ACHN (cell line): ENCODE measurements around the gene NUP210.

Experiments
- DNase-seq: peaks from one replicate; pipeline ENCODE4 v3.0.0-alpha.2; 2015
- in situ Hi-C: cut with HindIII; loops from 2 replicates; pipeline ENCODE4 v1.10.0; 2017; ENCODE audit warnings: low sequenced_read_pairs, low pct_ligation_motif_present, low pct_unique_long_range_greater_than_20kb

The NUP210 gene

GRCh38 chr3:13364602-13365271 lies 55.4 kb downstream of the NUP210 start:
- DNase-seq: no peak
- in situ Hi-C loops: no loop called here

- no peak for DNase-seq
- in situ Hi-C loops: no loop called here
Measured at GRCh38 chr3:13362551-13362950, 57.6 kb downstream of the NUP210 start.

GRCh38 chr3:13359916-13360315 lies 60.2 kb downstream of the NUP210 start:
- in situ Hi-C loops: no loop called here
- no peak for DNase-seq

- in situ Hi-C loops: no loop called here
- DNase-seq: no peak
Measured at GRCh38 chr3:13358643-13359042, 61.5 kb downstream of the NUP210 start.

- in situ Hi-C loops: no loop called here
- DNase-seq: no peak
Measured at GRCh38 chr3:13358051-13358450, 62.1 kb downstream of the NUP210 start.

GRCh38 chr3:13357074-13357473 lies 63.0 kb downstream of the NUP210 start:
- in situ Hi-C loops: no loop called here
- DNase-seq: no peak

- in situ Hi-C loops: no loop called here
- DNase-seq: peak; percentile 21
Measured at GRCh38 chr3:13353936-13354542, 66.1 kb downstream of the NUP210 start.

- DNase-seq: no peak
- in situ Hi-C loops: no loop called here
Measured at GRCh38 chr3:13353506-13353905, 66.6 kb downstream of the NUP210 start.

GRCh38 chr3:13352621-13353131 lies 67.4 kb downstream of the NUP210 start:
- DNase-seq: peak; percentile 4
- in situ Hi-C loops: no loop called here

- in situ Hi-C loops: no loop called here
- DNase-seq: no peak
Measured at GRCh38 chr3:13349823-13350222, 70.3 kb downstream of the NUP210 start.

- in situ Hi-C loops: no loop called here
- DNase-seq: no peak
Measured at GRCh38 chr3:13348661-13349396, 71.3 kb downstream of the NUP210 start.

- DNase-seq: no peak
- in situ Hi-C loops: no loop called here
Measured at GRCh38 chr3:13348100-13348499, 72.0 kb downstream of the NUP210 start.

GRCh38 chr3:13347390-13347950 lies 72.7 kb downstream of the NUP210 start:
- DNase-seq: no peak
- in situ Hi-C loops: no loop called here

- no peak for DNase-seq
- in situ Hi-C loops: no loop called here
Measured at GRCh38 chr3:13346481-13347389, 73.4 kb downstream of the NUP210 start.

- in situ Hi-C loops: no loop called here
- no peak for DNase-seq
Measured at GRCh38 chr3:13345772-13346171, 74.3 kb downstream of the NUP210 start.

- in situ Hi-C loops: no loop called here
- DNase-seq: no peak
Measured at GRCh38 chr3:13345284-13345683, 74.8 kb downstream of the NUP210 start.

GRCh38 chr3:13344663-13345062 lies 75.5 kb downstream of the NUP210 start:
- DNase-seq: no peak
- in situ Hi-C loops: no loop called here

- DNase-seq: no peak
Measured at GRCh38 chr3:13343601-13344000, 76.5 kb downstream of the NUP210 start.

More at GRCh38 chr3:13343601-13344000, 76.5 kb downstream of the NUP210 start:
- in situ Hi-C loops: no loop called here
